ENCODE results near the gene MGAT2.
A peak's percentile ranks its signal among the peaks of the same experiment; 100 is the strongest.

The MGAT2 gene

DNA sequence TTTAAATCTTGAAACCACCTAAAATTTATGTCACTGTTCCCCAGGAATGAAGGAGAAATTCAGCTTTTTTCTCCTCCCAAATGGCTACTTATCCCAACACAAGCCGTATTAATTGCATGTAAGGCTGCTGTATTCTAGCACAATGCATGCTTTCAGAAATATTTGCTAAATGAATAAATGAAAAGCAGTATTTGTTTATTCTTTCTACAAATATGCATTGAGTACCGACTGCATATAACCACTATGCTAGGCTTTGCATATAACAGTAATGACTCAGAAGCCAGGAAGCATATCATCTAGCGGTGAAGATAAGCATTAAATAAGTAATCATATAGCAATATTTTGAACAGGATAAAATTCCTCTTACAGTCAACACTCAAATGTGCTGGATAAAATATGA, 27.6 kb upstream of the MGAT2 start:
- peak; percentile 41 to 63 for DNase-seq (ENCODE audit: low read depth in 2 of 2)
- H3K4me3 ChIP-seq (replicated peaks in 1 of 2; ENCODE audit: low read depth in 2 of 2, low read length in 2 of 2): no peak overlapping the region
- TF ChIP-seq, protein P1, sequence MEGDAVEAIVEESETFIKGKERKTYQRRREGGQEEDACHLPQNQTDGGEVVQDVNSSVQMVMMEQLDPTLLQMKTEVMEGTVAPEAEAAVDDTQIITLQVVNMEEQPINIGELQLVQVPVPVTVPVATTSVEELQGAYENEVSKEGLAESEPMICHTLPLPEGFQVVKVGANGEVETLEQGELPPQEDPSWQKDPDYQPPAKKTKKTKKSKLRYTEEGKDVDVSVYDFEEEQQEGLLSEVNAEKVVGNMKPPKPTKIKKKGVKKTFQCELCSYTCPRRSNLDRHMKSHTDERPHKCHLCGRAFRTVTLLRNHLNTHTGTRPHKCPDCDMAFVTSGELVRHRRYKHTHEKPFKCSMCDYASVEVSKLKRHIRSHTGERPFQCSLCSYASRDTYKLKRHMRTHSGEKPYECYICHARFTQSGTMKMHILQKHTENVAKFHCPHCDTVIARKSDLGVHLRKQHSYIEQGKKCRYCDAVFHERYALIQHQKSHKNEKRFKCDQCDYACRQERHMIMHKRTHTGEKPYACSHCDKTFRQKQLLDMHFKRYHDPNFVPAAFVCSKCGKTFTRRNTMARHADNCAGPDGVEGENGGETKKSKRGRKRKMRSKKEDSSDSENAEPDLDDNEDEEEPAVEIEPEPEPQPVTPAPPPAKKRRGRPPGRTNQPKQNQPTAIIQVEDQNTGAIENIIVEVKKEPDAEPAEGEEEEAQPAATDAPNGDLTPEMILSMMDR (IDR thresholded peaks at IDR 0.05; ENCODE audit: low read depth, low read length): peak; percentile 5

DNA sequence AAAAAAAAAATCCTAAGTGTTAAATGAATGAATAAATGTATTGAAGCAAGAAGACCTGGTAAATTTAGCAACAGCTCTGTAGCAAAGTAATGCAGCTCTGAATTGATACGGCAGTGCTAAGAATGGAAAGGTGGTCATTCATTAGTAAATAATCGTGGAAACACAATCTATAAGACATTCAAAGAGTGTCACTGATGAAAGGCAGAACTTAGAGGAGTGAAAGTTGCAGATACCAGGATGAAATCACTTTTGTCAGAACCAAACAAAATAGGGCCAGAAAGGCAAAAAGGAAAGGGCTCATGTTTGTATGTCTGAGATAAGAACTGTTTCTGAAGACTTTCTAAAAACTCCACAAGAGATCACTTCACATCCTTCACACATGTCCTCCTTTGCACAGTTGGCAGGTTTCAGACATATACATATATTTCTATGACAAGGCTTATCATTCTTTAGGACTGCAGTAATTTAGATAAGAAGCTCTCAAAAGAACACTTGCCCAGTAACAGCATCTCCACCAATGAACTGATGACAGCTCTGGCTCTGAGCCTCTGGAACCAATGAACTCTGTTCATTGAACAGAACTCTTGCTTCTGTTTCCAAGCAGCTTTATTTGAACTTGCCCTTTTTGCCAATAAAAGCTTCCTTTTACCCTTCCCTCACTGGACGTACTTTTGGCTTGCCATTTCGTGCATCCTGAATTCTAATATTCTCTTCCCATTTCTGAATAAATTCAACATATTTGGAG, 26.1 kb upstream of the MGAT2 start:
- DNase-seq (ENCODE audit: low read depth in 2 of 2): peak; percentile 56 to 83
- peak overlapping the region in 1 of 2 donors; percentile 15 for H3K4me3 ChIP-seq (replicated peaks in 1 of 2; ENCODE audit: low read depth in 2 of 2, low read length in 2 of 2)
- TF ChIP-seq, protein P1 (IDR thresholded peaks at IDR 0.05; ENCODE audit: low read depth, low read length): no peak

DNA sequence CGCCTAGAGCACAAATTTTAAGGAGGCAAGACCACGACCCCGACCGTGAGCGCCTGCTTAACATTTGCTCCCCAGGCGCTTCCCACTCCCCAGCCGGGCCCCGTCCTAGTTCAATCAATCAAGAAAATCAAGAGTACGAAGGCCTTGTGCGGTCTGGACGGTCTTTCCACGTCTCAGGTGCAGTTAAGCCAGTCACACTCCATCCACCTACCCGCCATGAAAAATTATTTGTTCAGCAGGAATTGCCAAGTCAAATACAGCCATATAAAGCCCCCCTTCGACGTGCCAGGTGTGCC, 22.5 kb upstream of the MGAT2 start:
- DNase-seq (ENCODE audit: low read depth in 2 of 2): no peak
- peak overlapping the region; percentile 96 to 98 for H3K4me3 ChIP-seq (replicated peaks in 1 of 2; ENCODE audit: low read depth in 2 of 2, low read length in 2 of 2)
- TF ChIP-seq, protein P1 (IDR thresholded peaks at IDR 0.05; ENCODE audit: low read depth, low read length): no peak

DNA sequence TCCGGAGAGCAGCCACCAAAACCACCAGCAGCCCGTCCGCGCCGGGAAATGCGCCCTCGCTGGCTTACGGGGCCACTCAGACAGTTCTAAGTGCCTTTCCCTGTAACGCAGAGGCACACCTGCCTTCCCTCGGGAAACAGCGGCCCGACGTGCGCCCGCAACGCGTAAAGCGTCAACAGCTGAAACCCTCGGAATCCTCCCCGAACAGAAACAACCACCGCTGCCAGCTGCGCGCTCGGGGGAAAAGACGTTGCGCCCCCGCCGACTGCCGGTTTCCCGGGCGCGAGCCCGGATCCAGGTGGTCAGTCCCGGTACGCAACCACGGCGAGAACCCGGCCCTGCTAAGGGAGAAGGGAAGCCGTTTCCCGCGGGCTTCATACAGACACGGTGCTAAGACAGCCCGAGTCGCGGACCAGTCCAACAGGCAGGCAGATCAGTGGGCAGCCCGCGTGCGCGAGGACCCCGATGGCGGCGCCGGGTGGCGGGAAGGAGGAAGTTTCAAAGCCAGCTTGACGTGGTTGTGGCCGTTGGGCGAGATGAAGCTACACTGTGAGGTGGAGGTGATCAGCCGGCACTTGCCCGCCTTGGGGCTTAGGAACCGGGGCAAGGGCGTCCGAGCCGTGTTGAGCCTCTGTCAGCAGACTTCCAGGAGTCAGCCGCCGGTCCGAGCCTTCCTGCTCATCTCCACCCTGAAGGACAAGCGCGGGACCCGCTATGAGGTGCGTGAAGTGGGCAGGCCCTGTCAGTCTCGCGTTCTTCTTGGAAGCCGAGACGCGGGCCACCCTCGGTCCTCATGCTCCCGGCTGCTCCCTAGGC, 21.9 kb upstream of the MGAT2 start, which contains the start of gene LRR1:
LRR1 (plus strand) TSS at position 456 of the 816 bp plus-strand sequence; CDS start at position 537, 81 bp downstream.
- peak within 1 kb of the TSS; percentile 96 to 98 for H3K4me3 ChIP-seq (replicated peaks in 1 of 2; ENCODE audit: low read depth in 2 of 2, low read length in 2 of 2)
- TF ChIP-seq, protein P1 (IDR thresholded peaks at IDR 0.05; ENCODE audit: low read depth, low read length): no peak
- DNase-seq (ENCODE audit: low read depth in 2 of 2): peak; percentile 82 to 87

DNA sequence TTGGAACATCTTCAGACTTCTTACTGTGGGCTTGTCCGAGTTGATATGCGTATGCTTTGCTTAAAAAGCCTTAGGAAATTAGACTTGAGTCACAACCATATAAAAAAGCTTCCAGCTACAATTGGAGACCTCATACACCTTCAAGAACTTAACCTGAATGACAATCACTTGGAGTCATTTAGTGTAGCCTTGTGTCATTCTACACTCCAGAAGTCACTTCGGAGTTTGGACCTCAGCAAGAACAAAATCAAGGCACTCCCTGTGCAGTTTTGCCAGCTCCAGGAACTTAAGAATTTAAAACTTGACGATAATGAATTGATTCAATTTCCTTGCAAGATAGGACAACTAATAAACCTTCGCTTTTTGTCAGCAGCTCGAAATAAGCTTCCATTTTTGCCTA, 13.0 kb upstream of the MGAT2 start:
- DNase-seq (ENCODE audit: low read depth in 2 of 2): no peak
- H3K4me3 ChIP-seq (replicated peaks in 1 of 2; ENCODE audit: low read depth in 2 of 2, low read length in 2 of 2): no peak overlapping the region
- TF ChIP-seq, protein P1 (IDR thresholded peaks at IDR 0.05; ENCODE audit: low read depth, low read length): no peak

DNA sequence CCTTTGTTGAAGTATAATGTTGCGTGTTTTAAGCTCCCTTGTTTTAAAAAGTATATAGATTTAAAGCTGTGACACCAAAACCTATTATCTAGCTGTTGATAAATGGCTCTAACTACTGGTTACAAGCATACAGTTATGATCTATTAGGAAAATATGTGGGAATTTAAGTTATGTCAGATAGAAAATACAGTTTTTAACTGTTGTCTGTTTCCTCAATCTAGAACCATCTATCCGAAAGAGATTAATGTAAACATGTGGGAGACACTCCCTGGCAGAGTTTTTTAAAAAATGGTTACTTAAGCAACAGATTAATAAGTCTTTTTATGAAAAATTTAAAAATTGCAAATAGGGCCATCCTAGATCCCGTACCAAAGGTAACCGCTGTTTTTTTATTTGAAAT, 8.3 kb upstream of the MGAT2 start:
- no peak for DNase-seq (ENCODE audit: low read depth in 2 of 2)
- TF ChIP-seq, protein P1 (IDR thresholded peaks at IDR 0.05; ENCODE audit: low read depth, low read length): no peak
- H3K4me3 ChIP-seq (replicated peaks in 1 of 2; ENCODE audit: low read depth in 2 of 2, low read length in 2 of 2): no peak overlapping the region

Measured in cardiac fibroblast (primary cell).